Keratinocyte (primary cell): ENCODE results near the gene CDC40. TPM values are rescaled to one million over a fixed set of nuclear protein-coding genes. Genes with fewer than 3 reads are reported as not detected.

Experiments
- DNase-seq: peaks from one replicate; pipeline ENCODE4 v3.0.0-alpha.2; 2011; ENCODE audit warnings: low read depth, missing footprints, low spot score
- FAIRE-seq: peaks from 2 replicates; lab custom pipeline; 2011; peaks lifted over from hg19 to GRCh38; lab: Jason Lieb, UNC
- H2AFZ ChIP-seq: 2 replicates; pipeline ENCODE4 v1.6.0; 2012; ENCODE audit warnings: low read length, control low read depth, inconsistent platforms; ENCODE audit not compliant: control insufficient read depth
- H3K27ac ChIP-seq: 2 replicates; pipeline ENCODE4 v1.5.1; 2011; ENCODE audit warnings: low read length; ENCODE audit not compliant: control insufficient read depth, insufficient read depth
- H3K27me3 ChIP-seq: 3 replicates; pipeline ENCODE4 v1.6.0; 2011; ENCODE audit warnings: low read length; ENCODE audit not compliant: control insufficient read depth, insufficient read depth; ENCODE audit errors: extremely low read depth
- H3K36me3 ChIP-seq, 2 experiments: 2 replicates in 1 of 2; 3 replicates in 1 of 2; pipeline ENCODE4 v1.5.1; 2011; ENCODE audit warnings: low read length in 2 of 2, mild to moderate bottlenecking in 1 of 2; ENCODE audit not compliant: control insufficient read depth in 2 of 2, insufficient read depth in 2 of 2; ENCODE audit errors: extremely low read depth in 1 of 2
- H3K4me1 ChIP-seq: 3 replicates; pipeline ENCODE4 v1.5.1; 2011; ENCODE audit warnings: low read length; ENCODE audit not compliant: control insufficient read depth, insufficient read depth; ENCODE audit errors: extremely low read depth
- H3K4me2 ChIP-seq: 3 replicates; pipeline ENCODE4 v1.6.0; 2011; ENCODE audit warnings: low read depth, low read length; ENCODE audit not compliant: control insufficient read depth, insufficient read depth; ENCODE audit errors: extremely low read depth
- H3K4me3 ChIP-seq, 3 experiments: fragments of 200-600 bp in 1 of 3; sonication (generic) in 1 of 3; 2 replicates in 2 of 3; 3 replicates in 1 of 3; pipeline ENCODE4 v1.5.1; 2011 to 2016; ENCODE audit warnings: low read length in 3 of 3, mild to moderate bottlenecking in 3 of 3, control low read depth in 2 of 3, inconsistent platforms in 1 of 3, low read depth in 1 of 3, mixed read lengths in 1 of 3, mixed run types in 1 of 3, moderate library complexity in 1 of 3; ENCODE audit not compliant: control insufficient read depth in 2 of 3, insufficient read depth in 2 of 3; ENCODE audit errors: extremely low read depth in 1 of 3
- H3K79me2 ChIP-seq: 2 replicates; pipeline ENCODE4 v1.6.0; 2012; ENCODE audit warnings: low read length; ENCODE audit not compliant: control insufficient read depth, insufficient read depth
- H3K9ac ChIP-seq: 3 replicates; pipeline ENCODE4 v1.6.0; 2011; ENCODE audit warnings: low read length; ENCODE audit not compliant: control insufficient read depth, insufficient read depth; ENCODE audit errors: extremely low read depth
- H3K9me1 ChIP-seq: 3 replicates; pipeline ENCODE4 v1.6.0; 2011; ENCODE audit warnings: low read length; ENCODE audit not compliant: control insufficient read depth, insufficient read depth; ENCODE audit errors: extremely low read depth
- H3K9me3 ChIP-seq: 2 replicates; pipeline ENCODE4 v1.5.1; 2012; ENCODE audit warnings: low read depth, low read length; ENCODE audit not compliant: control insufficient read depth
- H4K20me1 ChIP-seq: 3 replicates; pipeline ENCODE4 v1.6.0; 2011; ENCODE audit warnings: low read length; ENCODE audit not compliant: control insufficient read depth, insufficient read depth; ENCODE audit errors: extremely low read depth
- EZH2 ChIP-seq: IDR thresholded peaks from one replicate; pipeline ENCODE4 v1.6.1; 2012; ENCODE audit warnings: inconsistent platforms, mild to moderate bottlenecking, low read length, moderate library complexity
- dilution Hi-C: fragments of 300-500 bp; cut with MboI; formaldehyde crosslinking; loops from one replicate; pipeline ENCODE4 v1.7.0; 2020; ENCODE audit warnings: low sequenced_read_pairs; ENCODE audit not compliant: extremely low pct_ligation_motif_present
- polyA plus RNA-seq, 5 experiments: library from polyadenylated mRNA; depleted of rRNA in 3 of 5; stranded (reverse) in 3 of 5; stranded (forward) in 1 of 5; unstranded in 1 of 5; fragments of >200 nt; gene quantifications; 1 replicate in 1 of 5; 2 replicates in 3 of 5; 3 replicates in 1 of 5; pipeline versions ENCODE4 v1.2.1 to v1.2.3, GENCODE V29; 2011 to 2012; ENCODE audit warnings: missing spikeins in 2 of 5, low read depth in 1 of 5, low replicate concordance in 1 of 5
- TF ChIP-seq, protein P1 (sequence below), 3 experiments: IDR thresholded peaks in 1 of 3; conservative IDR thresholded peaks in 1 of 3; optimal IDR thresholded peaks in 1 of 3; 2 replicates in 2 of 3; 3 replicates in 1 of 3; pipeline versions ENCODE3 to v1.5.1; 2011; ENCODE audit warnings: low read length in 3 of 3, mild to moderate bottlenecking in 3 of 3, moderate library complexity in 2 of 3, control low read depth in 1 of 3, inconsistent platforms in 1 of 3; ENCODE audit not compliant: insufficient read depth in 2 of 3; ENCODE audit errors: extremely low read depth in 1 of 3

CDC40 gene
- polyA plus RNA-seq, 1 donor (not counting 4 experiments of a cell fraction or from before 2014, with no cell fraction given): 15.8 TPM

DNA sequence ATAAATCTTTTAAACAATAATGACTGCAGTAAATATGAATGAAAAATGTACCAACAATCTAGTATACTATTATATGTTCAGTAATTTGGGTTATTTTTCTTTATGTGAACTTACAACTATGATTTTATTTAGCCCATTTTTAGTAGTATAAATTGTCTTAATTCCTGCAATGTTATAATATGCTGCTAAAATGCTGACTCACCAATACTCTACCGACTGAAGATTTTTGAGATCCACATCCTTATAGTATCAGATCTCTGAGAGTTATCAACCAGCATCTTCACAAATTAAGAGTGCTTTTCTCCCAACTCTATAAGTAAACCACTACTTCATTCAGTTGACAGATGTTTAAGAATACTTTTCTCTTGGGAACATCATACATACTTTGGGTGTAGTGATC lies 16.6 kb downstream of the CDC40 start:
- Histone ChIP-seq H3K27me3 (no peaks in the 10 kb centered on the region), H3K79me2 (peaks cover 10% of the 10 kb centered on the region), H3K27ac (no peak overlapping the region), H3K4me1 (no peaks in the 10 kb centered on the region), H3K4me2 (no peak overlapping the region), H3K9me1 (no peaks in the 10 kb centered on the region), H3K4me3 (no peak overlapping the region), H3K9ac (no peak overlapping the region), H4K20me1 (no peaks in the 10 kb centered on the region), H2AFZ (no peak overlapping the region), H3K9me3 (no peaks in the 10 kb centered on the region), H3K36me3 (peaks cover 0 to 2% of the 10 kb centered on the region in 2 experiments)
- no peak for DNase-seq
- dilution Hi-C loops: no loop called here
- no peak for FAIRE-seq
- no peak for TF ChIP-seq EZH2
- TF ChIP-seq, protein P1, sequence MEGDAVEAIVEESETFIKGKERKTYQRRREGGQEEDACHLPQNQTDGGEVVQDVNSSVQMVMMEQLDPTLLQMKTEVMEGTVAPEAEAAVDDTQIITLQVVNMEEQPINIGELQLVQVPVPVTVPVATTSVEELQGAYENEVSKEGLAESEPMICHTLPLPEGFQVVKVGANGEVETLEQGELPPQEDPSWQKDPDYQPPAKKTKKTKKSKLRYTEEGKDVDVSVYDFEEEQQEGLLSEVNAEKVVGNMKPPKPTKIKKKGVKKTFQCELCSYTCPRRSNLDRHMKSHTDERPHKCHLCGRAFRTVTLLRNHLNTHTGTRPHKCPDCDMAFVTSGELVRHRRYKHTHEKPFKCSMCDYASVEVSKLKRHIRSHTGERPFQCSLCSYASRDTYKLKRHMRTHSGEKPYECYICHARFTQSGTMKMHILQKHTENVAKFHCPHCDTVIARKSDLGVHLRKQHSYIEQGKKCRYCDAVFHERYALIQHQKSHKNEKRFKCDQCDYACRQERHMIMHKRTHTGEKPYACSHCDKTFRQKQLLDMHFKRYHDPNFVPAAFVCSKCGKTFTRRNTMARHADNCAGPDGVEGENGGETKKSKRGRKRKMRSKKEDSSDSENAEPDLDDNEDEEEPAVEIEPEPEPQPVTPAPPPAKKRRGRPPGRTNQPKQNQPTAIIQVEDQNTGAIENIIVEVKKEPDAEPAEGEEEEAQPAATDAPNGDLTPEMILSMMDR (optimal IDR thresholded peaks at IDR 0.05 in 1 of 3, IDR thresholded peaks at IDR 0.05 in 1 of 3, conservative IDR thresholded peaks at IDR 0.05 in 1 of 3; ENCODE audit: extremely low read depth in 1 of 3, insufficient read depth in 2 of 3, low read length in 3 of 3): no peak

DNA sequence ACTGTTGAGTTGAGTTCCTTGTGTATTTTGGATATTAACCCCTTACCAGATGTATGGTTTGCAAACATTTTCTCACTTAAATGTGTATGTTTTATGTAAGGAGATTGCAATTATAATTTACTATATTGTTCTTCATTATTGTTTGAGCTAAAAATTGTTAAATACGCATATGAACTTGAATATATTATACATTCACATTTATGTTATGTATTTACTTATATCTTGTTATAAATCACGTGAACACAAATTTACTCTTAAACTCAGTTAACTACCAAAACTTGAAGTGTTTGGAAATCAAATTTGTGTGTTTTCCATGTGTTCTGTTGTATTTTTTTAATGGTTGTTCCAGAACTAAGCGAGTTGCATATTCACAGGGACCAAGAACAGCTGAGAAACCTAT lies 18.3 kb downstream of the CDC40 start:
- dilution Hi-C loops: no loop called here
- no peaks in the 10 kb centered on the region for H3K4me1 ChIP-seq
- no peaks in the 10 kb centered on the region for H3K27me3 ChIP-seq
- H3K79me2 ChIP-seq: peaks cover 8% of the 10 kb centered on the region
- no peaks in the 10 kb centered on the region for H4K20me1 ChIP-seq
- peaks cover 0 to 2% of the 10 kb centered on the region in 2 experiments for H3K36me3 ChIP-seq
- no peak overlapping the region for H3K4me2 ChIP-seq
- H3K27ac ChIP-seq: no peak overlapping the region
- no peak overlapping the region for H3K9ac ChIP-seq
- H3K9me3 ChIP-seq: no peaks in the 10 kb centered on the region
- H3K9me1 ChIP-seq: no peaks in the 10 kb centered on the region
- no peak overlapping the region for H2AFZ ChIP-seq
- FAIRE-seq (no peak), DNase-seq (no peak)
- TF ChIP-seq EZH2: no peak
- TF ChIP-seq, protein P1 (optimal IDR thresholded peaks at IDR 0.05 in 1 of 3, IDR thresholded peaks at IDR 0.05 in 1 of 3, conservative IDR thresholded peaks at IDR 0.05 in 1 of 3; ENCODE audit: extremely low read depth in 1 of 3, insufficient read depth in 2 of 3, low read length in 3 of 3): no peak
- no peak overlapping the region for H3K4me3 ChIP-seq
